Measurements from ENCODE around the gene KCNK17.

DNA sequence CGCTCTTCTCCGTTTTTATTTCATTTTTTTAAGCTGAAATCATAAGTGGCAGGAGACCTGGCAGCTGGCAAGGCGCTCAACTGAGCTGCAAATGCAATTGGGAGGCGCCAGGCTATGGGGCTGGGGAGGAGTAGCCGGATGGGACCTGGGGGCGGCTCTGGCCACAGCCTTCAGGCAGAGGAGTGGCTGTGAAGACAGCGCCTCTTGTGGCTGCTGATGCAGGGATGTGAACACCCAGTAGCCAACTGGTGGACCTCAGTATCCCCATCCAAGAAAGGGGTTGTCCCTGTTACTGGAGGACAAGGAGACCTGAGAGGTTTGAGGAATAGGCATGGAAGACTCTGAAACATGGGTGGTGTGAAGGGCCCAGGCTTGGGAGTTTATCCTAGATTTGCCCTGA lies 12.6 kb downstream of the KCNK17 start:
- TF ChIP-seq ELF4 (IDR thresholded peaks at IDR 0.05) (no peak), HDGF (IDR thresholded peaks at IDR 0.05; ENCODE audit: borderline replicate concordance) (no peak), SP1 (IDR thresholded peaks at IDR 0.05) (no peak), SUZ12 (IDR thresholded peaks at IDR 0.05) (no peak), FOXM1 (IDR thresholded peaks at IDR 0.05; ENCODE audit: borderline replicate concordance) (no peak), BHLHE40 (IDR thresholded peaks at IDR 0.05; ENCODE audit: borderline replicate concordance) (no peak), ZNF384 (IDR thresholded peaks at IDR 0.05) (no peak), LEF1 (IDR thresholded peaks at IDR 0.05; ENCODE audit: borderline replicate concordance) (no peak), FOXK2 (IDR thresholded peaks at IDR 0.05) (no peak), ARNT (IDR thresholded peaks at IDR 0.05) (no peak), NFRKB (IDR thresholded peaks at IDR 0.05) (no peak), CTBP1 (IDR thresholded peaks at IDR 0.05; ENCODE audit: borderline replicate concordance) (no peak)
- TF ChIP-seq, protein P1, sequence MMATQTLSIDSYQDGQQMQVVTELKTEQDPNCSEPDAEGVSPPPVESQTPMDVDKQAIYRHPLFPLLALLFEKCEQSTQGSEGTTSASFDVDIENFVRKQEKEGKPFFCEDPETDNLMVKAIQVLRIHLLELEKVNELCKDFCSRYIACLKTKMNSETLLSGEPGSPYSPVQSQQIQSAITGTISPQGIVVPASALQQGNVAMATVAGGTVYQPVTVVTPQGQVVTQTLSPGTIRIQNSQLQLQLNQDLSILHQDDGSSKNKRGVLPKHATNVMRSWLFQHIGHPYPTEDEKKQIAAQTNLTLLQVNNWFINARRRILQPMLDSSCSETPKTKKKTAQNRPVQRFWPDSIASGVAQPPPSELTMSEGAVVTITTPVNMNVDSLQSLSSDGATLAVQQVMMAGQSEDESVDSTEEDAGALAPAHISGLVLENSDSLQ (IDR thresholded peaks at IDR 0.05) = no peak
